Immature natural killer cell (primary cell): ENCODE data around the gene TYMP. TPM values are rescaled to one million over a fixed set of nuclear protein-coding genes. Genes with fewer than 3 reads are reported as not detected.
A peak's percentile ranks its signal among the peaks of the same experiment; 100 is the strongest.

ENCODE experiments used
- DNase-seq, 3 donors: peaks; one replicate each; pipeline ENCODE4 v3.0.0; 2022; ENCODE audit warnings: mixed read lengths in 1 of 3
- H3K27ac Mint-ChIP-seq, 6 donors: one replicate each; pipeline ENCODE4 v1.8.0; 2020; ENCODE audit warnings: mixed read lengths in 6 of 6, mild to moderate bottlenecking in 5 of 6, inconsistent platforms in 4 of 6, moderate library complexity in 3 of 6
- H3K27me3 Mint-ChIP-seq, 3 donors: one replicate each; pipeline ENCODE4 v1.8.0; 2020 to 2021; ENCODE audit warnings: low read depth in 3 of 3, mild to moderate bottlenecking in 3 of 3, mixed read lengths in 3 of 3, moderate library complexity in 3 of 3, inconsistent platforms in 1 of 3
- H3K36me3 Mint-ChIP-seq, 3 donors: one replicate each; pipeline ENCODE4 v1.8.0; 2020; ENCODE audit warnings: mixed read lengths in 3 of 3, inconsistent platforms in 2 of 3, mild to moderate bottlenecking in 2 of 3
- H3K4me1 Mint-ChIP-seq, 2 donors: one replicate each; pipeline ENCODE4 v1.8.0; 2020; ENCODE audit warnings: inconsistent platforms in 2 of 2, mild to moderate bottlenecking in 2 of 2, mixed read lengths in 2 of 2, moderate library complexity in 1 of 2
- H3K4me3 Mint-ChIP-seq, 5 donors: one replicate each; pipeline ENCODE4 v1.8.0; 2020; ENCODE audit warnings: mild to moderate bottlenecking in 5 of 5, mixed read lengths in 5 of 5, inconsistent platforms in 3 of 5, moderate library complexity in 3 of 5
- H3K9me3 Mint-ChIP-seq, 6 donors: one replicate each; pipeline ENCODE4 v1.8.0; 2020; ENCODE audit warnings: mild to moderate bottlenecking in 6 of 6, mixed read lengths in 6 of 6, inconsistent platforms in 4 of 6, moderate library complexity in 3 of 6
- polyA plus RNA-seq, 3 donors: library from polyadenylated mRNA; unstranded; fragments of 300-500 nt; fragmentation: Illumina TruSeq; gene quantifications; one replicate each; pipeline ENCODE4 v1.2.3, GENCODE V29; 2021

TYMP gene
- polyA plus RNA-seq, 3 donors from 2014 or later: 21.2 to 31.2 (median 25.5) TPM

DNA sequence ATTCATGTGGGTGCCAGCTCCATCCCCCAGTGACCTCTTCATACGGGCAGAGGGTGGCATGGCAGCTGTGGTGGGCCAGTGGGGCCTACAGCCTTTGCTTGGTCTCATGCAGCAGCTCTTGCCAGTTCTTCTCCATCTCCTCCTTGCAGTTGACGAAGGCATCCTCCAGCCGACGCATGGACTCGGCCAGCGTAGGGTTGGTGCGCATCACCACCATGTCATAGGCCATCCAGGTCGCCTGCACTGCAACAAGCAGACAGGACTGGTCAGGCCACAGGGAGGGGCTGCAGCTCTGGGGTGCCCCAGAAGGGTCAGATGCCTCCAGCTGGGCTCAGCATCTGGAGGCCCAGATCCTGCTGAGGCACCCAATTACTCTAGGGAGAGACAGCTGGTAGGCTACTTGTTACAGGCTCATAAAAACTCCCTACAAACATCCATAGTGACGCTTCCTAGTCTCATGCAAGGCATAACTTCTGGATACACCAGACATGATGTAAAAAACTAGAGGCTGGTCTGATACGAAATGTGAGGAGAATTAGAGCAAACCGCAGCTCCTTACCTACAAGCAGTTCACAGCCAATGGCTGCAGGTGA lies 21.4 kb upstream of the TYMP start:
- Mint-ChIP-seq H3K4me3 (peak overlapping the region in 1 of 5 donors; percentile 25), H3K27me3 (no peaks in the 10 kb centered on the region), H3K9me3 (no peaks in the 10 kb centered on the region), H3K4me1 (peaks cover 13 to 26% of the 10 kb centered on the region in 2 donors), H3K27ac (no peak overlapping the region), H3K36me3 (no peaks in the 10 kb centered on the region)
- no peak for DNase-seq

DNA sequence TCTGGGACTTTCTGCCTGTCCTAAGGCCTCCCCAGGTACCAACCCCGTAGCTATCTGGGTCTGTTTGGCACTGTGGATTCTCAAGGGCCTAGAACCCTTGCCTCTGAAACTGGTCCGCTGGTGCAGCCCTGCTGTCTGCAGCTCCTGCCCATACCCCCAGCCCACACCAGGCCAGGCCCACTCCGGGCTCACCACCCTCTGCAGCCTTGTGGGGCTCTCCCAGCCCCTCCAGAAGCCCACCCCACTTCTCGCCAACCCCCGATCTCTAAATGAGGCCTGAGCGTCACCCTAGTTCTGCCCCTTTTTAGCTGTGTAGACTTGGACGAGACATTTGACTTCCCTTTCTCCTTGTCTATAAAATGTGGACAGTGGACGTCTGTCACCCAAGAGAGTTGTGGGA lies 20.6 kb upstream of the TYMP start:
- no peaks in the 10 kb centered on the region for H3K36me3 Mint-ChIP-seq
- peaks cover 22 to 34% of the 10 kb centered on the region in 2 donors for H3K4me1 Mint-ChIP-seq
- peak overlapping the region; percentile 44 to 80 (median 61) for H3K4me3 Mint-ChIP-seq
- no peak for DNase-seq
- no peaks in the 10 kb centered on the region for H3K9me3 Mint-ChIP-seq
- H3K27me3 Mint-ChIP-seq: peaks cover 0 to 2% (median 0%) of the 10 kb centered on the region in 3 donors
- peak overlapping the region in 4 of 6 donors; percentile 28 to 65 (median 39) for H3K27ac Mint-ChIP-seq

- H3K4me3 Mint-ChIP-seq: peak overlapping the region; percentile 61 to 80 (median 76)
- H3K27me3 Mint-ChIP-seq: peaks cover 0 to 2% (median 2%) of the 10 kb centered on the region in 3 donors
- peak overlapping the region in 5 of 6 donors; percentile 28 to 75 (median 49) for H3K27ac Mint-ChIP-seq
- DNase-seq: no peak
- no peaks in the 10 kb centered on the region for H3K36me3 Mint-ChIP-seq
- no peaks in the 10 kb centered on the region for H3K9me3 Mint-ChIP-seq
- H3K4me1 Mint-ChIP-seq: peaks cover 34 to 47% of the 10 kb centered on the region in 2 donors
Observed at GRCh38 chr22:50548921-50549790, 19.3 kb upstream of the TYMP start.

DNA sequence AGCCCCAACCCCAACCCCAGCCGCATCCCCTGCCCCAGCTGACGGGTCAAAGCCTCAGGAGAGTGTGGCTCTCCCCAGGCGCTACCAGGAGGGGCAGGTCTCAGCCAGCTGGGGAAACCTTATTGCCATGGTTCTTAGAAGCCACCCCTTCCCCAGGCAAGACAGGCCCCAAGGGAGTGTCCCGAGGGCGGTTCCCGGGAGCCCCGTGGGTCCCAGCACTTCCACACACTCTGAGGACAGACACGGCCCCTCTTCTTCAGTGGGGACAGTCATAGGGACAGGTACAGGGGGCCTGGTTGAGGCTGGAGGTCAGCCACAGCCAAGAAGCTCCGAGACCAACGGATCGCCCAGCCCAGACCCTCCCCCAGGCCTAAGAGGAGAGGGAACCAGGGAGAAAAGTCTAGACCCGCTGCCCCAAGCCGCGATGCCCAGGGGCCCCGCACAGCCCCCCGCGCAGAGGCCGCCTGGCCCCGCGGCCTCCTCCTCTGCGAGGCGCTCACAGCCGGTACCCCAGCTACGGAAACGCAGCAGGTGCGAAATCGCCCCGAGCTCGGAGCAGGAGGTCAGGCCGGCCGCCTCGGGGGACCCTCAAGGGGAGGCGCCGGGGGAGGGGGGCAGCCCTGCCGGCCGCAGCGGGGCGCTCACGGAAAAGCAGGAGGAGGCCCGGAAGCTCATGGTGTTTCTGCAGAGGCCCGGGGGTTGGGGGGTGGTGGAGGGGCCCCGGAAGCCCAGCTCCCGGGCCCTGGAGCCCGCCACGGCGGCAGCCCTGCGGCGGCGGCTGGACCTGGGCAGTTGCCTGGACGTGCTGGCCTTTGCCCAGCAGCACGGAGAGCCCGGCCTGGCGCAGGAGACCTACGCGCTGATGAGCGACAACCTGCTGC lies 18.5 kb upstream of the TYMP start:
- H3K27ac Mint-ChIP-seq: peak overlapping the region; percentile 53 to 80 (median 74)
- peaks cover 0 to 6% (median 5%) of the 10 kb centered on the region in 3 donors for H3K27me3 Mint-ChIP-seq
- peak overlapping the region; percentile 39 to 68 (median 62) for H3K4me3 Mint-ChIP-seq
- peak; percentile 60 to 71 (median 71) for DNase-seq
- H3K36me3 Mint-ChIP-seq: no peaks in the 10 kb centered on the region
- peaks cover 39 to 50% of the 10 kb centered on the region in 2 donors for H3K4me1 Mint-ChIP-seq
- H3K9me3 Mint-ChIP-seq: no peaks in the 10 kb centered on the region

DNA sequence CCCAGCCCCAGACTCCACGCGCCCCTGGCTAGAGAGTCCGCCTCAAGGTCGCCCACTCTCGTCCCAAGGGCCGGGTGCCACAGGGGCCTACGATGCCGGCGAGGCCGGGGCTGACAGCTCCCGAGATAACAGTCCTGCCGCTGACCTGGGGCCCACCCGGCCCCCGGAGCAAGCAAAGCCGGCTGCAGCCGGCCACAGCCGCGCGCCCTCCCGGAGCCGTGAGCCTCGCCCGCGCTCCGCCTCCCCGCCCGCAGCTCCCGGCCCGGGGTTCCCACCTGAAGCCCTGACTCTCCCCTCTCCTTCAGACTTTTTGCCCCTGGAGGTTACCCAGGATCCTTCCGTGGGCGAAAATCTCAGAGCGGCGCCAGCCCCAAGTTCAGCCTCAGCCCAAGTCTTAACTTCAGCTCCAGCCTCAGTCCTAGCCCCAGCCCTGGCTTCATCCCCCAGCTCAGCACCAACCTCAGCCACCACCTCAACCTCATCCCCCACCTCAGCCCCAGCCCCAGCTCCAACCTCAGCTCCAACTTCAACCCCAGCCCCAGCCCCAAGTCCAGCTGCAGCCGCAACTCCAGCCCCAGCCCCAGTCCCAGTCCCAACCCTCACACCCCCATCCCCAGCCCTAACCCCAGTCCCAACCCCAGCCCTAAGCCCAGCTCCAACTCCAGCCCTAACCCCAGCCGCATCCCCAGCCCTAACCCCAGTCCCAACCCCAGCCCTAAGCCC lies 17.6 kb upstream of the TYMP start:
- Mint-ChIP-seq H3K9me3 (no peaks in the 10 kb centered on the region), H3K4me1 (peaks cover 42 to 53% of the 10 kb centered on the region in 2 donors), H3K36me3 (no peaks in the 10 kb centered on the region), H3K27ac (peak overlapping the region in 4 of 6 donors; percentile 51 to 71 (median 62)), H3K27me3 (peaks cover 0 to 8% (median 5%) of the 10 kb centered on the region in 3 donors), H3K4me3 (peak overlapping the region in 4 of 5 donors; percentile 29 to 52 (median 42))
- DNase-seq: no peak

DNA sequence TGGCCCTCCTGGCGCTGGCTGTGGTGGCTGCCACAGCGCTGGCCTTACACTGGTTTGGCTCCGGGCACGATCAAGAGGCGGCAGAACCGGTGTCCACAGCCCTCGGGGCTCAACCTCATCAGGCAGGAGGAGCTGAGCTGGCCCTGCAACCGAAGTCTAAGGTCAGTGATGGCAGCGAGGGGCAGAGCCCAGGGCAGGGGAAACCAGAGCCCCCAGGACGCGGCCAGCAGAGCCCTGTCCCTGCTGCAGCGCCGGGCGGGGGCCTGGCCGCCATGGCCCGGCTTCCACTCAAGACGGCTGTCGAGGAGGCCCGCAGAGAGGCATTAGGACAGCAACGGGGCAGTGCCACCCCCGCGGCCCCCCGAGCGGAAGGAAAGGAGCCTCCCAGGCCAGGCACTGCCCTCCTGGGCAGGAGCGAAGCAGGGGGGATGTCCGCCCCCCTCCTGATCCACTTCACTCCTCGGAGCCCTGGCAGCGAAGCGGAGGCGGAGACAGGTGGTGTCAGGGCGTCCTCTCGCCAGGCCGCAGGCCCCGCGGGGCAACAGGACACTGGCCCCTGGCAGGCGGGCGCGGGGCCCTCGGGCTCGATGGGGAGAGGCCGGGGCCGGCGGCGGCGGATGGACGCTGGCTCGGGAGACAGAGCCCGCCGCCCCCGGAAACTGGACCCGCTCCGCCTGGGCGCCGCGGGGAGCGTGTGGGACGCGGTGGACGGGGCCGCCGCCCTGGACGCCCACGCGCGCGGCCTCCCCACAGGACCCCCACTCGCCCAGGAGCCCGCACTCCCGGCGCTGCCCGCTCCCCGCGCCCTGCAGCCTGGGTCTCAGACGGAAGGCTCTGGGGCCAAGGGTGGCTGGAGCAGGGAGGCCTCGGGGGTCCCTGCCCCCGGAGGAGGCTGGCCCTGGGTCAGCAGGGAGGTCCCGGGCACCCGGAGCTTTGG lies 16.8 kb upstream of the TYMP start:
- Mint-ChIP-seq H3K27ac (peak overlapping the region; percentile 35 to 89 (median 74)), H3K4me1 (peaks cover 45 to 54% of the 10 kb centered on the region in 2 donors), H3K27me3 (peaks cover 0 to 8% (median 5%) of the 10 kb centered on the region in 3 donors), H3K4me3 (no peak overlapping the region), H3K9me3 (no peaks in the 10 kb centered on the region), H3K36me3 (no peaks in the 10 kb centered on the region)
- no peak for DNase-seq

- no peak for DNase-seq
- H3K27ac Mint-ChIP-seq: peak within 1 kb of the TSS; percentile 82 to 90 (median 86)
- no peaks in the 10 kb centered on the region for H3K36me3 Mint-ChIP-seq
- H3K9me3 Mint-ChIP-seq: no peaks in the 10 kb centered on the region
- peaks cover 2 to 8% (median 7%) of the 10 kb centered on the region in 3 donors for H3K27me3 Mint-ChIP-seq
- H3K4me3 Mint-ChIP-seq: peak within 1 kb of the TSS; percentile 33 to 73 (median 66)
- peaks cover 45 to 54% of the 10 kb centered on the region in 2 donors for H3K4me1 Mint-ChIP-seq
Observed at GRCh38 chr22:50545522-50546325, 15.9 kb upstream of the TYMP start, which contains the start of gene KLHDC7B. TSS of gene KLHDC7B (plus strand) at chr22:50545899. CDS start at chr22:50546244, 345 bp downstream.

GRCh38 chr22:50544746-50545253 lies 15.0 kb upstream of the TYMP start:
- peak overlapping the region; percentile 82 to 90 (median 86) for H3K27ac Mint-ChIP-seq
- H3K4me1 Mint-ChIP-seq: peaks cover 44 to 53% of the 10 kb centered on the region in 2 donors
- H3K4me3 Mint-ChIP-seq: peak overlapping the region; percentile 33 to 73 (median 66)
- peaks cover 2 to 8% (median 8%) of the 10 kb centered on the region in 3 donors for H3K27me3 Mint-ChIP-seq
- no peak for DNase-seq
- H3K36me3 Mint-ChIP-seq: no peaks in the 10 kb centered on the region
- H3K9me3 Mint-ChIP-seq: no peaks in the 10 kb centered on the region

DNA sequence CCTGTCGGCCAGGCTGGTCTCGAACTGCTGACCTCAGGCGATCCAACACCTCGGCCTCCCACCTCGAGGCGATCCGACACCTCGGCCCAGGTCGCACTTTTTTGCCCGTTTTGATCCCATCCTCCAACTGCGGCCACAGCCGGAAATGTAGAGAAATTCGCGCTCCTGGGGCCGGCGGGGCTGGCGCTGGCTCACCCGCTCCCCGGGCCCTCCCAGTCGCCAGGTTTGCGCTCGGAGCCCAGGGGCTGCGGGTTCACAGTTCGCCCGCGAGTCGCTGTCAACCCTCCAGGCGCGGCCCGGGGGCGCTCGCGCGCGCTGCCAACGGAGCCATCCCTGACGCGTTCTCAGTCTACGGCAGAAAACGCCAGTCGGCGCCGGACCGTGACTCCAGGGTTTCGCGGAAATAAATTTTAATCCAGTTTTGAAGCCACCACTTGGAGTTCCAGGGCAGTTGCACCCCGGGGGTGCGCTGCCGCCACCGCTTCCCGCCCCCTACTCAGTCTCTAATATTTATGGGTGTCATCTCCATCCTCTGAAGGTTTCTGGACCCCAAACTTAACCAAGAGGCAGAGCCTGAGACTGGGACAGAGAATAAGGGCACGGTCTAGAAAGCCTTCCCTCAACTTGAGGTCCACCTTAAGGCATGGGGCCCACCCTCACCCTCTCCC lies 14.4 kb upstream of the TYMP start:
- DNase-seq: peak; percentile 88 to 92 (median 88)
- Mint-ChIP-seq H3K4me1 (peaks cover 50 to 55% of the 10 kb centered on the region in 2 donors), H3K36me3 (no peaks in the 10 kb centered on the region), H3K27ac (peak overlapping the region; percentile 82 to 90 (median 88)), H3K4me3 (peak overlapping the region; percentile 66 to 74 (median 72)), H3K9me3 (no peaks in the 10 kb centered on the region), H3K27me3 (peaks cover 2 to 13% (median 8%) of the 10 kb centered on the region in 3 donors)

DNA sequence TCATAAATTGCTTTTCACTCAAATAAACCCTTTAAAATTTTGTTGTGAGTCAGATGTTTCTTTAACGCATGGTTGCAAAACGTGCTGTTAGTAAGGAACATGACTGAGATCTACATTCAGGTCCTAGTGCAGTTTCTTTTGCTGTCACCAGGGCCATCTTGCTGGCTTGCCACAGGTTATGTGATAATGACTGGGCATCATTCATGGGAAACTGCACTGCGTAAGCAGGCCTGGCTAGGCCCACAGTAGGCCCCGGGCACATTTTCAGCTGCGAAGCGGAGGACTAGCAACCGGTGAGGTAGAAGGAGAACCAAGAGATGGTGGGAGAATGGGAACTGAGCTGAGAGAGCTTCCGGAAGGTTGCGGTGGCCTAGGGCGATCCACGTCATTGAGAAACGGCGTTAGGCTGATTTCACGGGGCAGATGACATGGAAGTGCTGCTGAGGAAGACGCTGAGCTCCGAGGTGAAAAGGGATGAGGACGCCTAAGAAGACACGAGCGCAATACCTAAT lies 12.7 kb upstream of the TYMP start:
- Mint-ChIP-seq H3K27me3 (peaks cover 2 to 13% (median 8%) of the 10 kb centered on the region in 3 donors), H3K36me3 (no peaks in the 10 kb centered on the region), H3K4me3 (peak overlapping the region in 3 of 5 donors; percentile 6 to 54 (median 41)), H3K4me1 (peaks cover 56 to 64% of the 10 kb centered on the region in 2 donors), H3K27ac (peak overlapping the region in 5 of 6 donors; percentile 88 to 98 (median 91)), H3K9me3 (no peaks in the 10 kb centered on the region)
- DNase-seq: no peak
